Natural killer cell treated with Interleukin-12 subunit alpha and Interleukin-12 subunit beta and Interleukin-15 and Interleukin-18, amount 100 ng/mL, for 72 hours (primary cell): Measurements from ENCODE around the gene KIRREL3. TPM values are rescaled to one million over a fixed set of nuclear protein-coding genes. Genes with fewer than 3 reads are reported as not detected.
A peak's percentile ranks its signal among the peaks of the same experiment; 100 is the strongest.

Source experiments
- ATAC-seq, 2 donors: fragments of 150-1000 bp; cut with Tn5 transposase in 1 of 2; sonication (Bioruptor Pico), chemical (Tn5 transposase) in 1 of 2; 2 replicates each; pipeline ENCODE4 v1.10.0; 2021
- DNase-seq: peaks from one replicate; pipeline ENCODE4 v3.0.0; 2022; ENCODE audit warnings: low spot score
- H3K27ac Mint-ChIP-seq, 2 donors: 1 replicate in 1 of 2; 2 replicates in 1 of 2; pipeline ENCODE4 v1.8.0; 2022; ENCODE audit warnings: mixed read lengths in 2 of 2, mild to moderate bottlenecking in 1 of 2, moderate library complexity in 1 of 2
- H3K27me3 Mint-ChIP-seq, 2 donors: 1 replicate in 1 of 2; 2 replicates in 1 of 2; pipeline ENCODE4 v1.8.0; 2022; ENCODE audit warnings: mixed read lengths in 2 of 2
- H3K36me3 Mint-ChIP-seq: one replicate; pipeline ENCODE4 v1.8.0; 2022; ENCODE audit warnings: mixed read lengths
- H3K4me1 Mint-ChIP-seq, 2 donors: 1 replicate in 1 of 2; 2 replicates in 1 of 2; pipeline ENCODE4 v1.8.0; 2022; ENCODE audit warnings: low read depth in 2 of 2, mixed read lengths in 2 of 2, mild to moderate bottlenecking in 1 of 2
- H3K4me3 Mint-ChIP-seq: one replicate; pipeline ENCODE4 v1.8.0; 2022; ENCODE audit warnings: mixed read lengths
- H3K9me3 Mint-ChIP-seq: 2 replicates; pipeline ENCODE4 v1.8.0; 2022; ENCODE audit warnings: mixed read lengths
- total RNA-seq, 2 donors: library from RNA; stranded (reverse); gene quantifications; one replicate each; pipeline ENCODE4 v1.2.3, GENCODE V29; 2022

The KIRREL3 gene
- total RNA-seq, 2 donors from 2014 or later, result not detected

DNA sequence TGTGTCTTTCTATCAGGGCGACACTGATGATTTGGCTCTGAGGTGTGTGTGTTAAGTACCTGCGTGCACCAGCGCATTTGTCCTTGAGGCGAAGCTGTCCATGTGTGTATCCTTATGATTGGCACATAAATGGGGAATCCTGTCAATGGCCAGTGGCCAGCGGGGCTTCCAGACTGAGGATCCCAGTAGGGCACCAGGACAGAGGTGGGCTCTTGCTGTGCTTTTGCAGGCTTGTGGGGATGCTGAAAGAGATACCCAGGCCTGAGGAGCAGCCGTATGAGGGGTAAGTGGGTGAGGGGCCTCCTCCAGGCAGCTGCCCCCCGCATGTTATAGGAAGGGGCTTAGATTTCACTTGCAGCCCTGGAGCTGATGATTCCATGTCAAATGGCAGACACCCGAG lies 488.3 kb downstream of the KIRREL3 start:
- no peak overlapping the region for H3K27ac Mint-ChIP-seq
- no peaks in the 10 kb centered on the region for H3K4me1 Mint-ChIP-seq
- no peak overlapping the region for H3K4me3 Mint-ChIP-seq
- peaks cover 18 to 22% of the 10 kb centered on the region in 2 donors for H3K27me3 Mint-ChIP-seq
- DNase-seq (no peak), ATAC-seq (no peak)
- no peaks in the 10 kb centered on the region for H3K9me3 Mint-ChIP-seq
- no peaks in the 10 kb centered on the region for H3K36me3 Mint-ChIP-seq

DNA sequence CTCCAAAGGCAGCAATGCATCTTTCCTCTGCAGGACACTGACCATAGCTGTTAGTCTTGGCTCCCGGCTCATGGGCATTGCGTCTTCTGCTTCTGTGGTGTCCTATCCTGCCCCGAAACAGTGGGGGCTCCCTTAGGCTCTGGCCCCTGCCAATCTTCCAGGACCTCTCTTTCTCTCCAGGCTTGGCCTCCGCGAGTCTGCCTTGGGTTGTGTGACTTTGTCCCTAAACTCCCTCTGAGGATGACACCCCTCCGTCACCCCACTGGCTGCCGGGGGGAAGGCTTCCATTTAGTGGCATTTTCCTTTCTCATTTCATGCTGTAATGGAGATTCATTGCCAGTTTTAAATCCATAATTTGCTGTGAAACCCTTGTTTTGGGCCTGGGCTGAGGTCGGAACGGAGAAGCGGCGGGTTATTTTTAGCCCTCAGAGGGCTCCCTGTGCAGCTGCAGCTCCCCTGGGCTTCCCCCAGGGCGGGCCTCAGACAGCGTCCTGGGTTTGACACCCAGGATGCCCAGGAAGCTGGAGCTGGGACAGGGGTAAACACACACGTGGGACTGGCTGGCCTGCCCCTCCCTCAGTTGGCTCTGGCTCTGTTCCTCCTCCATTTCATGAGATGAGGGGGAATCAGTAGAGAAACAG lies 489.0 kb downstream of the KIRREL3 start:
- H3K4me1 Mint-ChIP-seq, result no peaks in the 10 kb centered on the region
- H3K36me3 Mint-ChIP-seq, result no peaks in the 10 kb centered on the region
- peaks cover 18 to 22% of the 10 kb centered on the region in 2 donors for H3K27me3 Mint-ChIP-seq
- DNase-seq (no peak), ATAC-seq (no peak)
- no peak overlapping the region for H3K4me3 Mint-ChIP-seq
- H3K27ac Mint-ChIP-seq, result no peak overlapping the region
- H3K9me3 Mint-ChIP-seq, result no peaks in the 10 kb centered on the region

DNA sequence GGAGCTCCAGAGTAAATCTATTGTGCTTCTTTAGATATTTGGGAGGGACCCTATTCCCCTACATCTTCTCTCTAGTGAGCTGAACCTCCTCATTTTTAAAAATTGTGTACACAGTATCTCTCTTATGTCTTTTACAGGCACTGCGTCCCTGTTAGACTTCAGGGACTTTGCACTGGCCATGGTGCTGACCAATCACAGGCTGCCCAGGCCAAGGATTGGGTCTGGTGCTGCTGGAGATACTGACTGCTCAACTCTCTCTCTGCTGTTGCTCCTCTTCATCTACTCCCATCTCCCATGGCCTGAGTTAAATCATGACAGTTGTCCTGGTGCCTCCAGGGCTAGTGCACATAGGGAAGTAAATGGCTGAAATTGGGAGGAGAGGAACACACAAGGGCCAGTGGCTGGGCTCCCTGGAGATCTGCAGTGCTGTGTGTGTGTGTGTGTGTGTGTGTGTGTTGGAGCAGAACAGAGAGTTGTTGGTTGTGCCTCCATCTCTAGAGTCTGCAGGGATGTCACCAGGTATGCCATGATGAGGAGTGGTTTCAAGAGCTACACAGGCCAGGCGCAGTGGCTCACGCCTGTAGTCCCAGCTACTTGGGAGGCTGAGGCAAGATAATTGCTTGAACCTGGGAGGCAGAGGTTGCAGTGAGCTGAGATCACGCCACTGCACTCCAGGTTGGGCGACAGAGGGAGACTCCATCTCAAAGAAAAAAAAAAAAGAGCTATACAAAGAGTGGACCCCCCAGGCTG lies 489.8 kb downstream of the KIRREL3 start:
- DNase-seq (no peak), ATAC-seq (no peak)
- no peak overlapping the region for H3K4me3 Mint-ChIP-seq
- H3K36me3 Mint-ChIP-seq, result no peaks in the 10 kb centered on the region
- peaks cover 18 to 20% of the 10 kb centered on the region in 2 donors for H3K27me3 Mint-ChIP-seq
- no peaks in the 10 kb centered on the region for H3K4me1 Mint-ChIP-seq
- H3K27ac Mint-ChIP-seq, result no peak overlapping the region
- H3K9me3 Mint-ChIP-seq, result no peaks in the 10 kb centered on the region

DNA sequence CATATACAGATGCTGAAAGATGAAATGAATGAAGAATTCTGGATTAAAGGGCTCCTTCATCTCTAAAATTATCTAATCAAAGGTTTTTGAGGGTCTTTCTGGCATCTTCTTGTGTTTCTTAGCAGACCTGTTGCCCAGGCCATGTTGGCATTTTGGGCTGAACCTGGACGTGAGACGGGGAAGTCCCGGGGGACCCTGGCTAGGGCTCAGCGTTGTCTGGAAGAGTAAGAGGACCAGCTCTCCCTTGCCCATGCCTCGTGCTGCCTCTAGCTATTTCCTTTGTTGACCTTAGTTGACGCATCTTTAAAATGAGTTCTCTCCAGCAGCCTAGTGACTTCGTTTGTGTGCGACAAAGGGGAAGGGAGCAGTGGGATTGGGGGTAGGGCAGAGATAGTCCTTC lies 492.9 kb downstream of the KIRREL3 start:
- DNase-seq (no peak), ATAC-seq (no peak)
- Mint-ChIP-seq H3K36me3 (peaks cover 4% of the 10 kb centered on the region), H3K27ac (no peak overlapping the region), H3K9me3 (no peaks in the 10 kb centered on the region), H3K27me3 (peaks cover 27 to 39% of the 10 kb centered on the region in 2 donors), H3K4me3 (no peak overlapping the region), H3K4me1 (no peaks in the 10 kb centered on the region)

DNA sequence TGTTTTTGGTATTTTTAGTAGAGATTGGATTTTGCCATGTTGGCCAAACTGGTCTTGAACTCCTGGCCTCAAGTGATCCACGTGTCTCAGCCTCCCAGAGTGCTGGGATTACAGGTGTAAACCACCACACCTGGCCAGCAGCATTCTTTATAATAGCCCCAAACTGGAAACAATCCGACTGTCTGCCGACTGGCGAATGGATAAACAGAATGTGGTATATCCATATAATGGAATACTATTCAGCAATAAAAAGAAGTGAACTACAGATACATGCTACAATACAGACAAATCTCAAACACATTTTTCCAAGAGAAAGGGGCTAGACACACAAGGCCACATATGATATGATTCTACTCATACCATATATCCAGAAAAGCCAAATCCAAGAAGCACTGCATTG lies 493.8 kb downstream of the KIRREL3 start:
- Mint-ChIP-seq H3K4me3 (no peak overlapping the region), H3K27me3 (peaks cover 27 to 39% of the 10 kb centered on the region in 2 donors), H3K36me3 (peaks cover 4% of the 10 kb centered on the region), H3K27ac (no peak overlapping the region), H3K9me3 (no peaks in the 10 kb centered on the region), H3K4me1 (no peaks in the 10 kb centered on the region)
- no peak for ATAC-seq
- no peak for DNase-seq

DNA sequence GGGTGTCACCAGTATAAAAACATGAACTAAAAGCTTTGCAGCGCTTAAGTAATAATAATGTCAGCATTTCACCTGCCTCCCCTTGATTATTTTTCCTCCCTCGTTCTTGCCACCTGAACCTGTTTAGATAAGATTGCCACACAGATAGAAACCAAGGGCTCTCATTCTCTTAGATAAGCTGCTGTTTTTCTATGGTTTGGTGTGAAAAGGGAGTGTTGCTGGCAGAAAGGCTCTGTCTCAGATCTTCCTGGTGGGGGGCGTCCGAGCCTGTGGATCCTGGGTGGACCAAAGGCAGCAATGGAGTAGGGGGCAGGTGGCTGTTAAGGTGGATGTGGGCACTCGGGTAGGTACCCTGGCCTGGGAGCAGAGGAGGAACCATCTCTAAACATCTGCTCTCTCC lies 497.6 kb downstream of the KIRREL3 start:
- Mint-ChIP-seq H3K27me3 (peaks cover 22 to 31% of the 10 kb centered on the region in 2 donors), H3K27ac (no peak overlapping the region), H3K36me3 (peaks cover 4% of the 10 kb centered on the region), H3K4me1 (no peaks in the 10 kb centered on the region), H3K4me3 (no peak overlapping the region), H3K9me3 (no peaks in the 10 kb centered on the region)
- DNase-seq (no peak), ATAC-seq (no peak)

DNA sequence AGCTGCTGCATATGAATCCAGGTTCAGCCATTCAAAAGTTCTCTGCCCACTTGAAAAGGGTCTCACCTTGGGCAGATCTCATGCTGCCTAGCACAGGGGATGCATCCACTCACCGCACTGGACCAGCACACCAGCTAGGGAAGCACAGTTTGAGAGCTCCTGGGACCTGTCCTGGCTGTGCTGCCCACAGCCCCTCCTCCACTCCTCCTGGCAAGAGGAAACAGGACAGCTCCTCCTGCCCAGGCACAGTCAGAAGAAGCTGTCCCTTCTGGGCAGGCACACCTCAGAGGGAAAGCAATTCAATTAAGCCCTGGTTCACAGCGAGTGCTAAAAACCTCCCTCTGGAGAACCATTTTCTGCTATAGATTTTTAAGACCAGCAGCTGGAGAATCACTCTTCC lies 498.4 kb downstream of the KIRREL3 start:
- ATAC-seq, result no peak
- H3K9me3 Mint-ChIP-seq, result no peaks in the 10 kb centered on the region

DNA sequence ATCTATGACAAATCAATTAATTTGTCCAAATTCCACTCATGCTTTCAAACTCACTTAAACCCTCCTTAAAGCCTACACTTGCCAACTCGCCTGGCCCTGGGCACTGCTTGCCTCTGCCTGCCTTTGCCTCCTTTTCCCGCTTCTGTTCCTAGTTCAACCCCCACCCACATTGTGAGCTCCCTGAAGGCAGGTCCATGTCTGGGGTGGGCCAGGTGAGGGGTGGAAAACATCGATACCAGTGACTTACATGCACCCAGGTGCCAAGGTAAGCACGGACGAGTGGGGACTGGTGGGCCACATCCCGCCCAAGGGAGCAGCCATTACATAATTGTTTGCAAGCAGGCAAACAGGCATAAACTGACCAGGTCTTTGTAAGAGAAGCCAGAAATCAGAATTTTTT lies 498.9 kb downstream of the KIRREL3 start:
- Mint-ChIP-seq H3K9me3 (no peaks in the 10 kb centered on the region), H3K36me3 (peaks cover 4% of the 10 kb centered on the region), H3K4me1 (no peaks in the 10 kb centered on the region), H3K27me3 (peaks cover 26 to 39% of the 10 kb centered on the region in 2 donors), H3K4me3 (no peak overlapping the region), H3K27ac (no peak overlapping the region)
- ATAC-seq (no peak), DNase-seq (no peak)

More for the DNA sequence above, 498.4 kb downstream of the KIRREL3 start:
- Mint-ChIP-seq H3K27ac (no peak overlapping the region), H3K4me1 (no peaks in the 10 kb centered on the region), H3K36me3 (peaks cover 4% of the 10 kb centered on the region), H3K4me3 (no peak overlapping the region), H3K27me3 (peaks cover 22 to 34% of the 10 kb centered on the region in 2 donors)
- no peak for DNase-seq

DNA sequence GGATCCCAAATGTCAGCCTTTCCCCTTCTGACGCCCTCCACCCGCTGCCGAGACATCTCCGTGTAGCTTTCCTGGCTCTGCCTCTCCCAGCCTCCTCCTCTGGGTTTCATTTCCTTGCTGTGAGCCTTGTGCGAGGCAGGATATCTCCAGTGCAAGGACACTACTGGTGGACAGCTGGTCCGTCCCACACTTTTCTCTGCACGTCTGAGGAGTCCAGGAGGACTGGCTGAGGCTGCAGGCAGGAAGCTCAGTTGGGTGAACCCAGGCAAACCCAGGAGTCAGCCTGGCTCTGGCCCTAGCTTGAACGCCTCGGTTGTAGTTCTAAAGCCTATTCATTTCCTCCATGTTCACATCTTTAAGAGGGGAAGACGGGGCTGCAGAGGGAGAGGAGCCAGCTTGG lies 499.6 kb downstream of the KIRREL3 start:
- DNase-seq, result no peak
- peaks cover 28 to 39% of the 10 kb centered on the region in 2 donors for H3K27me3 Mint-ChIP-seq
- no peak overlapping the region for H3K27ac Mint-ChIP-seq
- H3K36me3 Mint-ChIP-seq, result peaks cover 4% of the 10 kb centered on the region
- H3K4me3 Mint-ChIP-seq, result no peak overlapping the region
- no peaks in the 10 kb centered on the region for H3K9me3 Mint-ChIP-seq
- ATAC-seq, result no peak
- H3K4me1 Mint-ChIP-seq, result no peaks in the 10 kb centered on the region

DNA sequence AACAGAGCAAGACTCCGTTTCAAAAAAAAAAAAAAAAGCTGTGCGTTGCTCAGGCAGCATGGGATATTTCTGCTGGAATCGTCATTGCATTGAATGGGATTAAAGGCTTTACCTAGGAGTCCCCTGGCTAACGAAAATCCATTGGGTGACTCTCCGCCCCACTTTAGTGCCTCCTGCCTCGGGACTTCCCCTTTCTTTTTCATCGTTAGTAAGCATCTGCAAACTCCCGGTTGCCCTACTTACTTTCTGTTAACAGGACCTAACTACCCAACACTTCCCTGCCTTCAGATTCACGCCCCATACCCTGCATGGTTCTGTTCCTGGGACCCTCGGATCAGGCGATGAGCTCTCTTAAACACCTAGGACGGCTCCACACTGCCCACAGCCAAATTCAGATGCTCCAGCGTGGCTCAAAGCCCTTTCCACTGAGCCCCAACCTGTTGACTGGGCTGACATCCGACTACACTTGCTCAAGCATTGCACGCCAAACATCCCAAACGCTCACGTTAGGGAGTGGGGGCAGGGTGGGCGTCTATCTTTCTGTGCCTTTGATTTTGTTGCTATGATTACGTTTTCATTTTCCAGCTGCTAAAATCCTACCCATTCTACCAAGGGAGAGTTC lies 501.3 kb downstream of the KIRREL3 start:
- no peaks in the 10 kb centered on the region for H3K9me3 Mint-ChIP-seq
- no peaks in the 10 kb centered on the region for H3K4me1 Mint-ChIP-seq
- no peak overlapping the region for H3K4me3 Mint-ChIP-seq
- no peak for DNase-seq
- peaks cover 1% of the 10 kb centered on the region for H3K36me3 Mint-ChIP-seq
- H3K27ac Mint-ChIP-seq, result no peak overlapping the region
- peaks cover 28% of the 10 kb centered on the region in 2 donors for H3K27me3 Mint-ChIP-seq
- ATAC-seq, result no peak

DNA sequence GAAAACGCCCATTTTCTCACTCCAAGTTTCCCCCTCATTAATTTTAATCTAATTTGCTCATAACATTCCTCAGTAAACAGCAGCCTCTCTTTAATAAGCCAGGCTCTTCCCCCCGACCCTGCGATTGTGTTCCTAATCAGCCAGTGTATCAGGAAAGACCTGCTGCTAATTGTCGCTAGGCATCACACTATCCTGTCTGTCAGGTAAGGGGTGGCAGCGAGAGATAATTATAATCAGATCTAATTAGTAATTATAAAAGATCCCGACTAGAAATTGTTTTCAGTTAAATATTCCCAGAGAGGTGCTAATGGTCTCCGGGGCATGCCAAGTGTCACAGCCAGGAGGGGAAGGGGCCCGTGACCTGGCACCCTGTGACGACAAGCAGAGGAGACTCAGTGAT lies 502.3 kb downstream of the KIRREL3 start:
- DNase-seq, result no peak
- no peak overlapping the region for H3K4me3 Mint-ChIP-seq
- no peak overlapping the region for H3K27ac Mint-ChIP-seq

DNA sequence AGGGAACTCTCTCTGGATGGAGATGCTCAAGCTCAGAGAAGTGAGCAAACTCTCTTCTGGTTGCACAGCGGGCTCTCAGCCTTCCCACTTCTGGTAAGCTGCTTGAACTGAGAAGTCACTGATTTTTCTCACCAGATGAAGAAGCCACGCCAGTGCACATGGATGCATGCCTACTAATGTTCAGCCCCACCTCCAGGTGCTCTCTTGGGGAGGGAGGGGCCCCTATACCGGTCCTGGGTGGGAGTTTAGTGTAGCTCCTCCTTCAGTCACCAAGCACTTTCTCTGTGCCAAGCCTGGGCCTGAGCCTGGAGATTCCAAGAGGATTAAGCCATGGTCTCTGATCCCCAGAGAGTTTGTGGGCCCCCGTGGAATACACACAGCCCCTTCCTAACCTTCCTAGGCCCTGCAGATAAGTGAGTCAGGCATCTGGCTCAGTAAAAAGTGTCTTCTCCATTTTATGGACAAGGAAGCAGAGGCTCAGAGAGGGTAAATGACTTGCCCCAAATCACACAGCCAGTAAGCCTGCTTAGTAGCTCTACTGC lies 502.9 kb downstream of the KIRREL3 start:
- H3K36me3 Mint-ChIP-seq, result no peaks in the 10 kb centered on the region
- ATAC-seq (no peak), DNase-seq (no peak)
- H3K27ac Mint-ChIP-seq, result no peak overlapping the region
- no peaks in the 10 kb centered on the region for H3K4me1 Mint-ChIP-seq
- peaks cover 17 to 19% of the 10 kb centered on the region in 2 donors for H3K27me3 Mint-ChIP-seq
- no peaks in the 10 kb centered on the region for H3K9me3 Mint-ChIP-seq
- no peak overlapping the region for H3K4me3 Mint-ChIP-seq

More for the DNA sequence above, 502.3 kb downstream of the KIRREL3 start:
- Mint-ChIP-seq H3K36me3 (no peaks in the 10 kb centered on the region), H3K4me1 (no peaks in the 10 kb centered on the region), H3K9me3 (no peaks in the 10 kb centered on the region), H3K27me3 (peaks cover 19 to 23% of the 10 kb centered on the region in 2 donors)
- ATAC-seq, result no peak

DNA sequence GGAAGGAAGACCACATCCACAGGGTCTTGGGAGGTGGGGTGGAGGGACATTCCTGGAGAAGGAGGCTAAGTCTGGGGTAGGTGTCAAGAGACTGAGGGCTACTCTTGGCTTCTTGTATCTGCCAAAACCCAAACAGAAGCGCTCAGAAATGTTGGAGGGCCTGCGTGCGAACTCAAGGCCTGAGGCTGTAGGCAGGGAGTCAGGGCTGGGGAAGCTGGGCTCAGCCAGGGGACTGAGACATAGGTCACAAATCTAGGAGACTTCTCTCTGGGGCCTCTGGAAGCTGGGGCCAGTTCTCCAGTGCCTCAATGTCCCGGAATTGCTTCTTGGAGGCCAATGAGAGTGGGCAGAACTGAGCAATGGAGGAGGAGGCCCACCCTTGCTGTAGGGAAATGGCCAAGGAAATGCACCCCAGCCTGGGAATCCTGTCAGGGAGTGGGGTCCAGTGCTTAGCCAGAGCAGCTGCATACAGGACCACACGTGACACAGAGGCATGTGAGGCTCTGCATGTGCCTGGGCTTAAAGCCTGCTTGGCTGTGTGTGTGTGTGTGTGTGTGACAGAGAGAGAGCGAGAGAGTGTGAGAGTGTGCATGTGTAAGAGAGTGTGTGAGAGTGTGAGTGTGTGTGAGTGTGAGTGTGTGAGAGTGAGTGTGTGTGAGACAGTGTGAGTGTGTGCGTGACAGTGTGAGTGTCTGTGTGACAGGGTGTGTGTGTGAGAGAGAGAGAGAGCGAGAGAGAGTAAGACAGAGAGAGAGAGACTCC lies 503.8 kb downstream of the KIRREL3 start:
- no peaks in the 10 kb centered on the region for H3K36me3 Mint-ChIP-seq
- H3K27ac Mint-ChIP-seq, result no peak overlapping the region
- no peaks in the 10 kb centered on the region for H3K9me3 Mint-ChIP-seq
- DNase-seq (no peak), ATAC-seq (peak in 1 of 2 donors; percentile 8)
- H3K27me3 Mint-ChIP-seq, result peaks cover 17 to 19% of the 10 kb centered on the region in 2 donors
- H3K4me1 Mint-ChIP-seq, result no peaks in the 10 kb centered on the region
- H3K4me3 Mint-ChIP-seq, result no peak overlapping the region
